HepG2 (cell line): ENCODE results near the gene ATN1. TPM values are rescaled to one million over a fixed set of nuclear protein-coding genes. Genes with fewer than 3 reads are reported as not detected.
A peak's percentile ranks its signal among the peaks of the same experiment; 100 is the strongest.

ENCODE experiments used
- ATF3 ChIP-seq: sonication (generic); formaldehyde crosslinking; IDR thresholded peaks from 2 replicates; pipeline ENCODE4 v1.4.0; 2020; ENCODE audit warnings: missing genetic modification reagents
- CBFB ChIP-seq: sonication (generic); formaldehyde crosslinking; IDR thresholded peaks from 2 replicates; pipeline ENCODE4 v1.4.0; 2020; ENCODE audit warnings: missing genetic modification reagents
- ELF3 ChIP-seq: IDR thresholded peaks from 2 replicates; pipeline ENCODE4 v1.6.1; 2016; ENCODE audit warnings: missing genetic modification reagents, missing compliant biosample characterization
- HOXA3 ChIP-seq: sonication (generic); formaldehyde crosslinking; IDR thresholded peaks from 2 replicates; pipeline ENCODE4 v1.5.0; 2020; ENCODE audit warnings: missing genetic modification reagents
- HOXA9 ChIP-seq: sonication (generic); formaldehyde crosslinking; IDR thresholded peaks from 2 replicates; pipeline ENCODE4 v1.8.1; 2022; ENCODE audit warnings: missing genetic modification reagents, mild to moderate bottlenecking, moderate library complexity, borderline replicate concordance
- KDM5B ChIP-seq: sonication (generic); formaldehyde crosslinking; IDR thresholded peaks from 2 replicates; pipeline ENCODE4 v1.4.0; 2020; ENCODE audit warnings: missing genetic modification reagents, mild to moderate bottlenecking, borderline replicate concordance
- PTBP1 ChIP-seq: fragments of 200-400 bp; formaldehyde crosslinking; IDR thresholded peaks from 2 replicates; pipeline ENCODE4 v1.6.1; 2018; ENCODE audit warnings: low read length, low read depth; ENCODE audit not compliant: poor library complexity, severe bottlenecking
- RBM22 ChIP-seq: fragments of 200-400 bp; formaldehyde crosslinking; optimal IDR thresholded peaks from 2 replicates; pipeline ENCODE3; 2017; ENCODE audit warnings: mild to moderate bottlenecking, low read length, moderate library complexity
- RFX5 ChIP-seq: IDR thresholded peaks from 2 replicates; pipeline ENCODE4 v1.6.1; 2011; ENCODE audit warnings: low read depth, low read length, improper control_type of control experiment
- SETDB1 ChIP-seq: sonication (generic); formaldehyde crosslinking; IDR thresholded peaks from 2 replicates; pipeline ENCODE4 v1.5.1; 2020; ENCODE audit warnings: missing genetic modification reagents, mild to moderate bottlenecking, borderline replicate concordance
- SOX5 ChIP-seq: IDR thresholded peaks from 2 replicates; pipeline ENCODE4 v1.6.1; 2016; ENCODE audit warnings: borderline replicate concordance
- SRSF4 ChIP-seq: fragments of 200-400 bp; formaldehyde crosslinking; IDR thresholded peaks from one replicate; pipeline ENCODE4 v1.6.1; 2018; ENCODE audit warnings: mild to moderate bottlenecking, low read depth, low read length, moderate library complexity; ENCODE audit not compliant: poor library complexity, severe bottlenecking
- TEAD3 ChIP-seq: optimal IDR thresholded peaks from 2 replicates; pipeline ENCODE3; 2016; ENCODE audit warnings: borderline replicate concordance
- TFDP1 ChIP-seq: IDR thresholded peaks from 2 replicates; pipeline ENCODE4 v1.6.1; 2016; ENCODE audit warnings: missing compliant biosample characterization, missing genetic modification reagents, borderline replicate concordance
- ZBTB20 ChIP-seq: sonication (generic); formaldehyde crosslinking; IDR thresholded peaks from 2 replicates; pipeline ENCODE4 v1.8.1; 2023; ENCODE audit warnings: missing genetic modification reagents, low read depth, mild to moderate bottlenecking, borderline replicate concordance
- ZFY ChIP-seq: sonication (generic); formaldehyde crosslinking; IDR thresholded peaks from 2 replicates; pipeline ENCODE4 v1.4.0; 2020; ENCODE audit warnings: missing genetic modification reagents
- ZNF143 ChIP-seq: sonication (generic); formaldehyde crosslinking; IDR thresholded peaks from 2 replicates; pipeline ENCODE4 v1.4.0; 2020; ENCODE audit warnings: missing genetic modification reagents
- ZNF367 ChIP-seq: sonication (generic); formaldehyde crosslinking; IDR thresholded peaks from 2 replicates; pipeline ENCODE4 v1.4.0; 2020; ENCODE audit warnings: missing genetic modification reagents, borderline replicate concordance
- ZNF576 ChIP-seq: sonication (generic); formaldehyde crosslinking; IDR thresholded peaks from 2 replicates; pipeline ENCODE4 v1.4.0; 2020; ENCODE audit warnings: mild to moderate bottlenecking, missing genetic modification reagents
- ZNF614 ChIP-seq: IDR thresholded peaks from 2 replicates; pipeline ENCODE4 v1.6.1; 2018; ENCODE audit warnings: missing biosample characterization, missing genetic modification reagents, inconsistent platforms, borderline replicate concordance
- ZNF790 ChIP-seq: sonication (generic); formaldehyde crosslinking; IDR thresholded peaks from 2 replicates; pipeline ENCODE4 v1.8.0; 2022; ENCODE audit warnings: missing genetic modification reagents, mild to moderate bottlenecking, borderline replicate concordance
- ZSCAN25 ChIP-seq: sonication (generic); formaldehyde crosslinking; IDR thresholded peaks from 2 replicates; pipeline ENCODE4 v1.8.0; 2022; ENCODE audit warnings: mild to moderate bottlenecking, missing genetic modification reagents
- polyA plus RNA-seq, 8 experiments: library from polyadenylated mRNA; depleted of rRNA in 3 of 8; stranded (reverse) in 7 of 8; unstranded in 1 of 8; fragments of >200 nt; fragmentation: Illumina TruSeq in 4 of 8; extraction: Trizol in 4 of 8; gene quantifications; 2 replicates each; pipeline versions ENCODE4 v1.2.1 to v1.2.3, GENCODE V29; 2011 to 2016; ENCODE audit warnings: low read depth in 4 of 8, missing spikeins in 1 of 8, mixed read lengths in 1 of 8; ENCODE audit not compliant: insufficient read depth in 1 of 8
- total RNA-seq, 5 experiments: library from RNA; depleted of rRNA; stranded (reverse); fragments of >200 nt; fragmentation: Illumina TruSeq; extraction: Trizol; gene quantifications; 2 replicates each; pipeline ENCODE4 v1.2.3, GENCODE V29; 2016; ENCODE audit warnings: low read depth in 1 of 5
- TF ChIP-seq, protein P1 (sequence below): sonication (generic); formaldehyde crosslinking; IDR thresholded peaks from 2 replicates; pipeline ENCODE4 v1.9.0; 2022; ENCODE audit warnings: missing genetic modification reagents, mild to moderate bottlenecking, borderline replicate concordance
- TF ChIP-seq, protein P2 (sequence below): sonication (generic); formaldehyde crosslinking; IDR thresholded peaks from 2 replicates; pipeline ENCODE4 v1.4.0; 2020; ENCODE audit warnings: mild to moderate bottlenecking, missing genetic modification reagents

ATN1 gene
- total and polyA plus RNA-seq, 2 of the 13 experiments (the other 11 are each of a cell fraction or from before 2014, with no cell fraction given): 2.1 to 8.6 TPM

GRCh38 chr12:6927379-6928021, at the start of gene ATN1 (continued):
- TF ChIP-seq, protein P1, sequence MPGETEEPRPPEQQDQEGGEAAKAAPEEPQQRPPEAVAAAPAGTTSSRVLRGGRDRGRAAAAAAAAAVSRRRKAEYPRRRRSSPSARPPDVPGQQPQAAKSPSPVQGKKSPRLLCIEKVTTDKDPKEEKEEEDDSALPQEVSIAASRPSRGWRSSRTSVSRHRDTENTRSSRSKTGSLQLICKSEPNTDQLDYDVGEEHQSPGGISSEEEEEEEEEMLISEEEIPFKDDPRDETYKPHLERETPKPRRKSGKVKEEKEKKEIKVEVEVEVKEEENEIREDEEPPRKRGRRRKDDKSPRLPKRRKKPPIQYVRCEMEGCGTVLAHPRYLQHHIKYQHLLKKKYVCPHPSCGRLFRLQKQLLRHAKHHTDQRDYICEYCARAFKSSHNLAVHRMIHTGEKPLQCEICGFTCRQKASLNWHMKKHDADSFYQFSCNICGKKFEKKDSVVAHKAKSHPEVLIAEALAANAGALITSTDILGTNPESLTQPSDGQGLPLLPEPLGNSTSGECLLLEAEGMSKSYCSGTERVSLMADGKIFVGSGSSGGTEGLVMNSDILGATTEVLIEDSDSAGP: peak; percentile 25; the same call in 1 of the 2 replicates
- no peak for TF ChIP-seq ZBTB20 (CRISPR knock-in tag)
- TF ChIP-seq SOX5 (CRISPR knock-in tag): no peak
- TF ChIP-seq RBM22: peak; percentile 22
- TF ChIP-seq ZNF143 (CRISPR knock-in tag): no peak
- no peak for TF ChIP-seq SRSF4
- 0 out of 2 replicates have a peak, but pooled peaks have one; percentile 12 for TF ChIP-seq HOXA3 (CRISPR knock-in tag)
- TF ChIP-seq ZNF576: no peak
- TF ChIP-seq CBFB (CRISPR knock-in tag): no peak
- TF ChIP-seq ZFY (CRISPR knock-in tag): no peak
- no peak for TF ChIP-seq TEAD3
- 0 out of 2 replicates have a peak, but pooled peaks have one; percentile 10 for TF ChIP-seq TFDP1 (CRISPR knock-in tag)
- TF ChIP-seq SETDB1 (CRISPR knock-in tag): no peak
- TF ChIP-seq, protein P2, sequence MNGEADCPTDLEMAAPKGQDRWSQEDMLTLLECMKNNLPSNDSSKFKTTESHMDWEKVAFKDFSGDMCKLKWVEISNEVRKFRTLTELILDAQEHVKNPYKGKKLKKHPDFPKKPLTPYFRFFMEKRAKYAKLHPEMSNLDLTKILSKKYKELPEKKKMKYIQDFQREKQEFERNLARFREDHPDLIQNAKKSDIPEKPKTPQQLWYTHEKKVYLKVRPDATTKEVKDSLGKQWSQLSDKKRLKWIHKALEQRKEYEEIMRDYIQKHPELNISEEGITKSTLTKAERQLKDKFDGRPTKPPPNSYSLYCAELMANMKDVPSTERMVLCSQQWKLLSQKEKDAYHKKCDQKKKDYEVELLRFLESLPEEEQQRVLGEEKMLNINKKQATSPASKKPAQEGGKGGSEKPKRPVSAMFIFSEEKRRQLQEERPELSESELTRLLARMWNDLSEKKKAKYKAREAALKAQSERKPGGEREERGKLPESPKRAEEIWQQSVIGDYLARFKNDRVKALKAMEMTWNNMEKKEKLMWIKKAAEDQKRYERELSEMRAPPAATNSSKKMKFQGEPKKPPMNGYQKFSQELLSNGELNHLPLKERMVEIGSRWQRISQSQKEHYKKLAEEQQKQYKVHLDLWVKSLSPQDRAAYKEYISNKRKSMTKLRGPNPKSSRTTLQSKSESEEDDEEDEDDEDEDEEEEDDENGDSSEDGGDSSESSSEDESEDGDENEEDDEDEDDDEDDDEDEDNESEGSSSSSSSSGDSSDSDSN (CRISPR knock-in tag): peak; percentile 78
- no peak for TF ChIP-seq RFX5
- TF ChIP-seq HOXA9 (CRISPR knock-in tag): 0 out of 2 replicates have a peak, but pooled peaks have one; percentile 50
- peak; percentile 31; the same call in 1 of the 2 replicates for TF ChIP-seq ELF3 (CRISPR knock-in tag)
- no peak for TF ChIP-seq ATF3 (CRISPR knock-in tag)
- TF ChIP-seq KDM5B (CRISPR knock-in tag): no peak
- no peak for TF ChIP-seq ZNF367 (CRISPR knock-in tag)
- TF ChIP-seq ZNF614 (CRISPR knock-in tag): no peak
- no peak for TF ChIP-seq PTBP1
- TF ChIP-seq ZSCAN25: peak; percentile 66; the same call in 1 of the 2 replicates
- TF ChIP-seq ZNF790 (CRISPR knock-in tag): no peak
